ENCODE data around the gene ATF7IP2. TPM values are rescaled to one million over a fixed set of nuclear protein-coding genes. Genes with fewer than 3 reads are reported as not detected.

The ATF7IP2 gene
- total and polyA plus RNA-seq, 2 of the 13 experiments (the other 11 are each of a cell fraction or from before 2014, with no cell fraction given), result 117 to 217 TPM

GRCh38 chr16:10509534-10510025 lies 123.7 kb downstream of the ATF7IP2 start (continued):
- TF ChIP-seq ZBTB4 (CRISPR knock-in tag; IDR thresholded peaks at IDR 0.05; ENCODE audit: borderline replicate concordance), result no peak
- TF ChIP-seq GATA4 (IDR thresholded peaks at IDR 0.05; ENCODE audit: borderline replicate concordance, low read depth), result no peak
- TF ChIP-seq ZSCAN25 (CRISPR knock-in tag; IDR thresholded peaks at IDR 0.05), result no peak
- no peak for TF ChIP-seq HNRNPUL1 (IDR thresholded peaks at IDR 0.05; ENCODE audit: low read depth, low read length)
- TF ChIP-seq KLF15 (CRISPR knock-in tag; IDR thresholded peaks at IDR 0.05; ENCODE audit: borderline replicate concordance), result no peak
- TF ChIP-seq ZSCAN9 (CRISPR knock-in tag; IDR thresholded peaks at IDR 0.05; ENCODE audit: borderline replicate concordance), result no peak
- no peak for TF ChIP-seq ZNF432 (CRISPR knock-in tag; IDR thresholded peaks at IDR 0.05; ENCODE audit: borderline replicate concordance)
- no peak for TF ChIP-seq SRSF4 (IDR thresholded peaks at IDR 0.05; ENCODE audit: low read depth, low read length, poor library complexity, severe bottlenecking)
- no peak for TF ChIP-seq HDAC1 (CRISPR knock-in tag; IDR thresholded peaks at IDR 0.05)
- TF ChIP-seq, protein P1, sequence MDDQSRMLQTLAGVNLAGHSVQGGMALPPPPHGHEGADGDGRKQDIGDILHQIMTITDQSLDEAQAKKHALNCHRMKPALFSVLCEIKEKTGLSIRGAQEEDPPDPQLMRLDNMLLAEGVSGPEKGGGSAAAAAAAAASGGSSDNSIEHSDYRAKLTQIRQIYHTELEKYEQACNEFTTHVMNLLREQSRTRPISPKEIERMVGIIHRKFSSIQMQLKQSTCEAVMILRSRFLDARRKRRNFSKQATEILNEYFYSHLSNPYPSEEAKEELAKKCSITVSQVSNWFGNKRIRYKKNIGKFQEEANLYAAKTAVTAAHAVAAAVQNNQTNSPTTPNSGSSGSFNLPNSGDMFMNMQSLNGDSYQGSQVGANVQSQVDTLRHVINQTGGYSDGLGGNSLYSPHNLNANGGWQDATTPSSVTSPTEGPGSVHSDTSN (CRISPR knock-in tag; IDR thresholded peaks at IDR 0.05; ENCODE audit: borderline replicate concordance), result no peak
- TF ChIP-seq HDAC2 (CRISPR knock-in tag; IDR thresholded peaks at IDR 0.05), result peak; percentile 52; the same call in 1 of the 2 replicates
- 0 out of 2 replicates have a peak, but pooled peaks have one; percentile 23 for TF ChIP-seq KDM3A (CRISPR knock-in tag; IDR thresholded peaks at IDR 0.05; ENCODE audit: low read depth)
- TF ChIP-seq, protein P2, sequence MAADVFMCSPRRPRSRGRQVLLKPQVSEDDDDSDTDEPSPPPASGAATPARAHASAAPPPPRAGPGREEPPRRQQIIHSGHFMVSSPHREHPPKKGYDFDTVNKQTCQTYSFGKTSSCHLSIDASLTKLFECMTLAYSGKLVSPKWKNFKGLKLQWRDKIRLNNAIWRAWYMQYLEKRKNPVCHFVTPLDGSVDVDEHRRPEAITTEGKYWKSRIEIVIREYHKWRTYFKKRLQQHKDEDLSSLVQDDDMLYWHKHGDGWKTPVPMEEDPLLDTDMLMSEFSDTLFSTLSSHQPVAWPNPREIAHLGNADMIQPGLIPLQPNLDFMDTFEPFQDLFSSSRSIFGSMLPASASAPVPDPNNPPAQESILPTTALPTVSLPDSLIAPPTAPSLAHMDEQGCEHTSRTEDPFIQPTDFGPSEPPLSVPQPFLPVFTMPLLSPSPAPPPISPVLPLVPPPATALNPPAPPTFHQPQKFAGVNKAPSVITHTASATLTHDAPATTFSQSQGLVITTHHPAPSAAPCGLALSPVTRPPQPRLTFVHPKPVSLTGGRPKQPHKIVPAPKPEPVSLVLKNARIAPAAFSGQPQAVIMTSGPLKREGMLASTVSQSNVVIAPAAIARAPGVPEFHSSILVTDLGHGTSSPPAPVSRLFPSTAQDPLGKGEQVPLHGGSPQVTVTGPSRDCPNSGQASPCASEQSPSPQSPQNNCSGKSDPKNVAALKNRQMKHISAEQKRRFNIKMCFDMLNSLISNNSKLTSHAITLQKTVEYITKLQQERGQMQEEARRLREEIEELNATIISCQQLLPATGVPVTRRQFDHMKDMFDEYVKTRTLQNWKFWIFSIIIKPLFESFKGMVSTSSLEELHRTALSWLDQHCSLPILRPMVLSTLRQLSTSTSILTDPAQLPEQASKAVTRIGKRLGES (CRISPR knock-in tag; IDR thresholded peaks at IDR 0.05; ENCODE audit: borderline replicate concordance), result no peak
- no peak for TF ChIP-seq IRX3 (CRISPR knock-in tag; IDR thresholded peaks at IDR 0.05; ENCODE audit: borderline replicate concordance, low read depth)
- no peak for TF ChIP-seq FOXP1 (IDR thresholded peaks at IDR 0.05)
- no peak for TF ChIP-seq FOXP1 (CRISPR knock-in tag; IDR thresholded peaks at IDR 0.05)
- no peak for TF ChIP-seq SNAPC2 (CRISPR knock-in tag; IDR thresholded peaks at IDR 0.05)
- TF ChIP-seq ZNF230 (CRISPR knock-in tag; IDR thresholded peaks at IDR 0.05), result peak; percentile 66; the same call in 1 of the 2 replicates
- TF ChIP-seq ZNF274 (CRISPR knock-in tag; IDR thresholded peaks at IDR 0.05), result no peak
- no peak for TF ChIP-seq ZNF256 (CRISPR knock-in tag; conservative IDR thresholded peaks at IDR 0.05)
- TF ChIP-seq ZNF557 (CRISPR knock-in tag; IDR thresholded peaks at IDR 0.05), result no peak
- no peak for TF ChIP-seq REXO4 (CRISPR knock-in tag; IDR thresholded peaks at IDR 0.05; ENCODE audit: borderline replicate concordance)
- TF ChIP-seq FIP1L1 (IDR thresholded peaks at IDR 0.05; ENCODE audit: borderline replicate concordance, insufficient read depth, low read depth, low read length), result no peak
